SK-N-SH treated with all-trans-retinoic acid at 6 μM for 48 hours (cell line): Measurements from ENCODE around the gene AGTPBP1.

Source experiments
- POU6F1 ChIP-seq: fragments of 250-450 bp; sonication (Bioruptor Pico); IDR thresholded peaks from 2 replicates; pipeline ENCODE4 v1.8.0; 2021; ENCODE audit warnings: low read depth, mild to moderate bottlenecking, moderate library complexity, borderline replicate concordance
- SNAI2 ChIP-seq: fragments of 250-450 bp; sonication (Bioruptor Pico); IDR thresholded peaks from 2 replicates; pipeline ENCODE4 v1.5.0; 2020; ENCODE audit warnings: mild to moderate bottlenecking, moderate library complexity
- TCF4 ChIP-seq: fragments of 250-450 bp; sonication (Bioruptor Pico); IDR thresholded peaks from 2 replicates; pipeline ENCODE4 v1.8.0; 2021; ENCODE audit warnings: mild to moderate bottlenecking, moderate library complexity, borderline replicate concordance
- TOX ChIP-seq: fragments of 250-450 bp; sonication (Bioruptor Pico); IDR thresholded peaks from 2 replicates; pipeline ENCODE4 v1.8.0; 2021; ENCODE audit warnings: mild to moderate bottlenecking, moderate library complexity, borderline replicate concordance
- ZFP3 ChIP-seq: fragments of 250-450 bp; sonication (Bioruptor Pico); IDR thresholded peaks from 2 replicates; pipeline ENCODE4 v1.5.0; 2020; ENCODE audit warnings: mild to moderate bottlenecking, moderate library complexity
- ZNF8 ChIP-seq: fragments of 450-650 bp; formaldehyde crosslinking; IDR thresholded peaks from 2 replicates; pipeline ENCODE4 v1.5.0; 2020; ENCODE audit warnings: mild to moderate bottlenecking, moderate library complexity

DNA sequence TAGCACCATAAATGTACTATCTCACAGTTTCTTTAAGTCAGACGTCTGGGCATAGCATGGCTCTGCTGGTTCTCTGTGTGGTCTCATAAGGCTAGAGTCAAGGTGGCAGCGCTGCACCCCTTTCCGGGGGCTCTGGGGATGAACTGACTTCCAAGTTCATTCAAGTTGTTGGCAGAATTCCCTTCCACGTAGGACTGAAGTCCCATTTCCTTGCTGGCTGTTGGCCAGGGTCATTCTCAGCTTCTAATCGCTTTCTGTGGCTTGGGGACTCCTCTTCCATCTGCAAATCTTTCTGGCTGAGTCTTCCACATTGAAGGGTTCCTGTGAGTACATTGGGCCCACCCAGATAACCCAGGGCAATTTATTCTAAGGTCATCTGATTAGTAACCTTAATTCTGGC lies 211.0 kb downstream of the AGTPBP1 start:
- TF ChIP-seq TCF4 (CRISPR knock-in tag) (no peak), TOX (no peak), ZFP3 (CRISPR knock-in tag) (no peak), POU6F1 (CRISPR knock-in tag) (no peak), SNAI2 (no peak), ZNF8 (CRISPR knock-in tag) (no peak)
